NOMO-1 (cell line): Measurements from ENCODE around the gene SELENOT.
"Not testable (repeated sequence)": the region's sequence is repeated elsewhere in the genome, so short reads cannot be mapped to it uniquely, and the experiment has no call there.

Experiments
- DNase-seq, 2 experiments: peaks; one replicate each; lab custom pipeline; 2025; ENCODE audit not compliant: unreplicated experiment in 2 of 2; lab: John Stamatoyannopoulos, UW

Gene SELENOT

GRCh38 chr3:150603153-150603979 is at the start of gene SELENOT:
Gene SELENOT (plus strand): TSS chr3:150603321. CDS start chr3:150603363, 42 bp downstream.
- peak; percentile 96 to 98 for DNase-seq

GRCh38 chr3:150555859-150556436 is 47.2 kb upstream of the SELENOT start:
- no peak for DNase-seq

- DNase-seq, result no peak
Observed at GRCh38 chr3:150556792-150557191, 46.3 kb upstream of the SELENOT start.

GRCh38 chr3:150557725-150558124 is 45.4 kb upstream of the SELENOT start:
- DNase-seq, result no peak

GRCh38 chr3:150564243-150564642 is 38.9 kb upstream of the SELENOT start:
- DNase-seq, result no peak

GRCh38 chr3:150567328-150567727 is 35.8 kb upstream of the SELENOT start:
- DNase-seq, result no peak

- no peak for DNase-seq
Observed at GRCh38 chr3:150577855-150578254, 25.3 kb upstream of the SELENOT start.

GRCh38 chr3:150581174-150581573 is 21.9 kb upstream of the SELENOT start:
- no peak for DNase-seq

GRCh38 chr3:150582620-150583019 is 20.5 kb upstream of the SELENOT start:
- no peak for DNase-seq

- DNase-seq, result no peak
Observed at GRCh38 chr3:150583028-150583427, 20.1 kb upstream of the SELENOT start.

GRCh38 chr3:150588027-150588830 is 14.9 kb upstream of the SELENOT start:
- no peak for DNase-seq

- no peak for DNase-seq
Observed at GRCh38 chr3:150589759-150590158, 13.4 kb upstream of the SELENOT start.

GRCh38 chr3:150594150-150594549 is 9.0 kb upstream of the SELENOT start:
- no peak for DNase-seq

GRCh38 chr3:150597646-150598045 is 5.5 kb upstream of the SELENOT start:
- no peak for DNase-seq

- no peak for DNase-seq
Observed at GRCh38 chr3:150599611-150600297, 3.4 kb upstream of the SELENOT start.

- not testable (repeated sequence) for DNase-seq
Observed at GRCh38 chr3:150600647-150601530, 2.2 kb upstream of the SELENOT start.

GRCh38 chr3:150602426-150603152 is 532 bp upstream of the SELENOT start:
- DNase-seq, result no peak

- no peak for DNase-seq
Observed at GRCh38 chr3:150603980-150604319, 829 bp downstream of the SELENOT start.

- peak in 1 of 2 experiments; percentile 65 for DNase-seq
Observed at GRCh38 chr3:150605998-150606641, 3.0 kb downstream of the SELENOT start.
